Stimulated activated CD8-positive, alpha-beta memory T cell treated with anti-CD3 and anti-CD28 coated beads, Interleukin-15, amount 100 ng/mL, for 4 hours (primary cell): ENCODE results near the gene PLXNA2.
A peak's percentile ranks its signal among the peaks of the same experiment; 100 is the strongest.

Experiments
- DNase-seq, 2 donors: peaks; one replicate each; pipeline ENCODE4 v3.0.0-alpha.2; 2020; ENCODE audit warnings: low read depth in 2 of 2

Gene PLXNA2

DNA sequence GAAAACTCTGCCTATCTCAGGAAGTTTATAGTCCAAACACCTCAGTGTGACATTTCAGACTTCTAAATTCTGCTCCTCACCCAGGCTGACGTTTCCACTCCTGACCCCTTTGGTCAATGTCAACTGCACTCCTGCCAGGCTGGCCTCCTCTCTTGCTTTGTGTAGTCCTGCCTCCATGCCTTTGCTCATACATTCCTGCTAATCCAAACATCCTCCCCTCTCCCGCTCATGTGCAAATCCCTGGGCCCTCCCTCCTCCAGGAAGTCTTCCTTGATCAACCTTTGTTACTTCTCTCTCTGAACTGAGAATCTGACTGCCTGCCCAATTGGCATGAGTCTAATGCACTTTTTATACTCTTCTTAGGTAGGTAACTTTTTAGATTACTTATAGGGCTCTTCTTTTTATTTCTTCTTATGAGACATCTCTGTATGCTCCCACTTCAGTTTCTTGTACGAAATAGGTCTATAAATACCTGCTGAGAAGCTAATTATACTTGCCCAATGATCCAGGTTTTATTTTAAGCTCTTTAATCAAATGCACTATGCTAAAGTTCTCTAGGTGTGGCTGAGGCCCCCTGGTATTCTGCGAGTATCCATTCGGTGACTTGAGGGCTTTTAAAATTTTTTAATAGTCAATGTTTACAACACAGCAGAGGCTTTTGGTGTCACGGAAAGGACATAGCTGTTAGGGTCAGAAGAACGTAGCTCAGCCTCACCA lies 128.1 kb downstream of the PLXNA2 start:
- DNase-seq: no peak

DNA sequence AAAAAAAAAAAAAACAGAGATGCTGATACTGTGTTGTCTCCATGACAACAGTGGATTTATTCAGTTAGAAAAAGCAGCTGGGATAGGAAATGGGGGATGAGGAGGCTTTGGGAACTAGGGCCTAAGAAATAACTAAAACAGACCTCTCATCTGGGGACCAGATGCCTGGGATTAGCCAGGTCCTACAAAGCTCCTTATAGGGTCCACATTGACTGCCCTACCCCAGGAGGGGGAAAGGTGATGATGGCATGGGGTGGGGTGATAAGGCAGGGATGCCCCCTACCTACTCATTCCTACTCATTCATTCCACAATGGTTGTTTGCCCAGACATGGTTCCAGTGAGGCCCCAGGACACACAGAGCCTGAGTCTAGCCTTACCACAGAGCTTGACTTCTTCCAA lies 131.2 kb downstream of the PLXNA2 start:
- DNase-seq: no peak

DNA sequence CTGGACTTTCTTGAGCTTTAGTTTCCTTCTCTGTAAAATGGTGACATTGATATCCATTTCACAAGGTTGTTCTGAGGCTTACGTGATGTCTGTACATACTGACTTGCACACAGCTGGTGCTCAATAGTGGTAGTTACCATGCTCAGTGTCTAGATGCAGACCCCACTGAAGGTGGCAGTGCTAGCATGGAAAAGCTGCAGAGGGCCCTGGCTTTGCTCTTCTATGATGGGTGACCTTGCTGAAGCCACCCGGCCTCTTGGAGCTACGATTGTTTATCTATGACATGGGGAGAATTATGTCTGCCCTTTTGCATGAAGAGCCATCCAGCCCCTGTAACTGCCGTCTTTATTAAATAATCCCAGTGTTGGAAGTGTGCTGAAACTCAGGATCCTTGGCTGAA lies 131.8 kb downstream of the PLXNA2 start:
- DNase-seq: no peak

DNA sequence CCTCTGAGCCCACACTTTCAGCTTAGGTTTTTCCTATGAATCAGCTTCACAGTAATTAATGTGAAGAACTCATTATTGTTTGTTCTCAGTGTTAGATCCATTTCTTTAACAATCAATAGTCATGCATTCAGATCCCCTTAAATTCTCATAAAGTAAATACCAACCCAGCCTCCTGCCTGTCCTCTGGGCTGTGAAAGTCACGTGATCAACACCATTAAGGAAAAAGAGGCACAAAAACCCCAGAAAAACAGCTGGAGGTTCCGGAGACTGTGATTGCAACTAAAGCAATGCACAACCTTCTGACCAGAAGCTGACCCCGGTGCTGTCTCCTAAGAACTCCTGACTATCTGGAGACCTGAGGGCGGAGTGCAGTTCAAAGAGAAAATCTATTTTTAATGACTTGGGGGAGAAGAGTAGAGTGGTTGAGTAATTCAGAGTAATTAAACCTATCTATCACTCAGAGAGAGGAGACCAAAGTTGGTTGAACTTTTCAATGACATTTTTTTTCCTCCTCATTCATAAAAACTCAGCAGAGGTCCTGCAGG lies 132.5 kb downstream of the PLXNA2 start:
- DNase-seq: no peak

GRCh38 chr1:208110296-208110695 lies 133.9 kb downstream of the PLXNA2 start:
- no peak for DNase-seq

- no peak for DNase-seq
These were observed 135.4 kb downstream of the PLXNA2 start for GRCh38 chr1:208108646-208109330.

DNA sequence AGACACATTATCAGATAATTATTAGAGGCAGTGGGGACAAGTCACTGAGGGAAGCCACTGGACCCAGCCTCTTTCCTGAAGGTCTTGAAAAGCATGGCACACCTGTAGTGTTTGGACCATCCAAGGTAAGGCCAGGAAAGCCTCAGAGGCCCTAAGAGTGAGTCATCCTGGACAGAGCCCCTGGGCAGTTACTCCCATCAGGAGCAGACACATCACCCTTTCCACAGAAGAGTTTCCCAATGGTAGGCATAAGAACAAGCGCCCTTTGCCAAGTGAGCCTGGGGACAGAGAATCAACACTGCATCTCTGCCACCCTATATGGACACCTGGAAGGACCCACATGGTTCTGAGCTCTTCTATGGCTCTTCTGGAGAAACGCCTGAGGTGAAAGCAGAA lies 136.0 kb downstream of the PLXNA2 start:
- no peak for DNase-seq

DNA sequence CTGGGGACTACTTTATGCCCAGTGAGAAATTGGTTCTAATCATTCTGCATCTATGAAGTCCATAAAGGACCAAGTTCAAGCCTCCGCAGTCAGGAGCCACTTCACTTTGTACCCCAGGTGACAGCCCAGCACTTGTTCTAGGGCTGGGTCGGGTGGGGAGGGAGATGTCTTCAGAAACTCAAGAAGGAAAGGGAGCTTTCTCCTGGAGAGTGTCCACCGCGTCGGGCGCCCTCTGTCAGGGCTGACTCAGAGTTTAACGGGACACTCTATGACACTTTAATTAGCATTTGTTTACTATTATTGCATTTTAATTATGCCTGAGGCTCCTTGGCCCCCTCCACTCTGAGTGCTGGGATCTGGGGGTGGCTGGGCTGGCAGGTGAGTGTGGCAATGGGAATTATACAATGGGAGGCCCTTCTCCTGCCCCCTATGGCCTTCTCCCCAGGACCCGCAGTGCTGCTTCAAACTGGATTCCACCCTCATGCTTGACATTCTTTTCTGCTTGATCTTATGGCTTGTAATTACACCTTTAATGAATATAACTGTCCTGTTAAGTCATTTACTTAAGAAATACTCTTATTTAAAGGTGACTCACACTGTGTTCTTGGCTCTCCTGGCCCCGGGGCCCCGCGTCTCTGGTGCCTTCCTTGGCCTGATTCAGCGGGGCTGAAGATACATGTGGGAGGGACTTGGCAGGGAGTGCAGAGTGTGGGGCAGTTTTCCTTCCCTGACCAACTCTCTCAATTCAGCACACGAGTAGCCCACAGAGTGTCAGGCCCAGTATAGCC lies 136.6 kb downstream of the PLXNA2 start:
- DNase-seq: no peak

GRCh38 chr1:208106218-208106617 lies 138.0 kb downstream of the PLXNA2 start:
- DNase-seq: no peak

GRCh38 chr1:208105756-208106155 lies 138.4 kb downstream of the PLXNA2 start:
- no peak for DNase-seq

DNA sequence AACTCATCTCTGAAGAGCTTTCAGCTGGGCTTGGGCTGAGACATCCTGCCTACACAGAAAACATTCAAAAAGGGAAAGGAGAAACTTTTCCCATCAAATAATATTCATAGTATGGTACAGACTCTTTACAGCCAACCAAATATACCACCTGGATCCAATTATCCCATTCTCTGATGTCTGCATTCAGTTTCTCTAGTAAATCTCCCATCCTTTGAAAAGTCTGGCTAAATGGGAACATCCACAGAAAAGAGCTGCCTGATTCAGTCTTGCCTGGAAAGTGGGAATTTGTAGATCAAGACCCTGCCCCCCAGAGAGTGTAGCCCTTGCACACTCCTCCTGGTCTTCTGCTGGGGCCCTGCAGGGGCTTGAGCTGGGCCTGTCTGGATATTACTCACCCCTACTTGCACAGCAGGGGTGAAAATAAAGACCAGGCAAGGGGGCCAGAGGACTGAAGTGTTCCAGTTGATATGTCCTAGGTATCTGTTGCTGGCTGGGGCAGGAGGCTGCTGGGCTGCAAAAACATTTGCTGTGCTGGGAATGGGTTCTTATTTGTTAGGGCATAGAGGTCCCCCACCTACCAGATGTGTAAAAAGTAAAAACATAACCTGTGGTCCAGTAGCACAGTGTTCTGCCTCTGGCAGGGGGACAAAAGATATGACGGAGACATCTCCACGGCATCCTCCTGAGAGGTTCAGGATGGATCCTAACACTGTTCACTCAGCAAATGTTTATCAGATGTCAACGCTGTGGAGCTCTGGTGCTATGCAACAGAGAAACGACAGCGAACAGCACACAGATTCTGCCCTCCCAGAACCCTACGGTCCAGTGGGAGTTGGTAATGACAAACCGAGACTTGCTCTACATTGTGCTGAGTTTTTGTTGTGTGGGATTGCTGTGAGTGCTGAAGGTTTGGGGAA lies 140.3 kb downstream of the PLXNA2 start:
- DNase-seq: no peak

DNA sequence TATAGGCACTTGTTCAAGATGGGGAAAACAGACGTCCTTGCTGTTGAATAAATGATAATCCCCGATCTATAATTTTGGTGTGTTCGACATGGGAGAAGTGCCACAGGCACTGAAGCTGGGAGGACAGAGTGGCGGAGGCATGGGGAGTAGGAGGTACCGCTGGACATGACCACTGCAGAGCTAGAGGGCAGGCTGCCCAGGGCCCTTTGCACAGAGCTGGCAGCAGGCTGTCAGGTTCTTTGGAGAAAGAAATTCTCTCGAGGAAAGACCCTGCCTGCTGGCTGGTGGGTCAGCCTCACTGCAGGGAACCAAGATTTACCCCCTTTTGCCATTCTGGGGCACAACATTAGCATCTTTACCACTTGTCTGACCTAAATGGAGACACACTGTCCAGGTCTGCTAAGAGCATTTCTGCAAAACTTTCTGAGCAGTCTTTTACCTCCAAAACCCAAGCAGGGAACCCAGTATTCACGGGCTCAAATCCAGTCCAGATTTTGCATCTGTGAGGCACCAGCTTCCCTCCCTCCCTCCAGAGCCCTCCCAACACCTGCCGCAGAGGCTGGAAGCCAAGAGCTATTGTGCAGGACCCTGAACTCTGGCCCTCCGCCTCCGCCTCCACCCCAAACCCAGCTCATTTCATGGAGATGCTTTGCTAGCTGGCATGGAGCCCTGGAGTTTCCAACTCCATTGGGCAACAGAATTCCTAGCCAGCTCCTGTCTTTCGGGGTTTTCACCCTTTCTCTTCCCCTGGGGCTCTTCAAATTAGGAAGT lies 142.3 kb downstream of the PLXNA2 start:
- no peak for DNase-seq

DNA sequence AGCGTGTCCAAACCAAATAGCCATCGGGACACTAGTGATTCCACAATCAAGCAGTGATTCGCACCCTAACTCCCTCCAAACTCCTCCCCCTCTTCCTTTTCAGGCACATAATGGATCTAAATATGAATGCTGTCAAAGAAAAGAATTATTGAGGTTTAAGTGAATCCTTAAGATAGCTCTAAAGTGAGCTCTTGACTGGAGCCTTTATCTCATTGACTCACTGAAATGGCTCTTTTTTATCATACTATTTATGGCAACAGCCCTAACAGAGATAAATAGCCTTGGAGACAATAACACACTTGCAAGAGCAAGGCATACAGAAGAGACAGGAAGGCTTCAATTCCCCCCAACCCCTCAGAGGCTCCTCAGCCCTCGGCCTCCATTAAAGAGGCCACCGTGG lies 143.3 kb downstream of the PLXNA2 start:
- no peak for DNase-seq

DNA sequence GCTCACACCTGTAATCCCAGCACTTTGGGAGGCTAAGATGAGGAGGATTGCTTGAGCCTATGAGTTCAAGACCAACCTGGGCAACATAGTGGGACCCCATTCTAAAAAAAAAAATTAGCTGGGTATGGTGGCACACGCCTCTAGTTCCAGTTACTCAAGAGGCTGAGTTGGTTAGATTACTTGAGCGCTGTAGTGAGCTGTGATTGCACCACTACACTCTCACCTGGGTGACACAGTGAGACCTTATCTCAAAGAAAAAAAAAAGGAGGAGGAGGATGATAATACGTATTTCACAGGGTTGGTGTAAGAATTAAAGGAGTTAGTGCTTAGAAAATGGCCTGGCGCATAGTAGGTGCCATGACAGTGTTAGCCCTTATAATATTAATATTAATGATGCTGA lies 144.1 kb downstream of the PLXNA2 start:
- DNase-seq: no peak

GRCh38 chr1:208098773-208099172 lies 145.4 kb downstream of the PLXNA2 start:
- DNase-seq: no peak

DNA sequence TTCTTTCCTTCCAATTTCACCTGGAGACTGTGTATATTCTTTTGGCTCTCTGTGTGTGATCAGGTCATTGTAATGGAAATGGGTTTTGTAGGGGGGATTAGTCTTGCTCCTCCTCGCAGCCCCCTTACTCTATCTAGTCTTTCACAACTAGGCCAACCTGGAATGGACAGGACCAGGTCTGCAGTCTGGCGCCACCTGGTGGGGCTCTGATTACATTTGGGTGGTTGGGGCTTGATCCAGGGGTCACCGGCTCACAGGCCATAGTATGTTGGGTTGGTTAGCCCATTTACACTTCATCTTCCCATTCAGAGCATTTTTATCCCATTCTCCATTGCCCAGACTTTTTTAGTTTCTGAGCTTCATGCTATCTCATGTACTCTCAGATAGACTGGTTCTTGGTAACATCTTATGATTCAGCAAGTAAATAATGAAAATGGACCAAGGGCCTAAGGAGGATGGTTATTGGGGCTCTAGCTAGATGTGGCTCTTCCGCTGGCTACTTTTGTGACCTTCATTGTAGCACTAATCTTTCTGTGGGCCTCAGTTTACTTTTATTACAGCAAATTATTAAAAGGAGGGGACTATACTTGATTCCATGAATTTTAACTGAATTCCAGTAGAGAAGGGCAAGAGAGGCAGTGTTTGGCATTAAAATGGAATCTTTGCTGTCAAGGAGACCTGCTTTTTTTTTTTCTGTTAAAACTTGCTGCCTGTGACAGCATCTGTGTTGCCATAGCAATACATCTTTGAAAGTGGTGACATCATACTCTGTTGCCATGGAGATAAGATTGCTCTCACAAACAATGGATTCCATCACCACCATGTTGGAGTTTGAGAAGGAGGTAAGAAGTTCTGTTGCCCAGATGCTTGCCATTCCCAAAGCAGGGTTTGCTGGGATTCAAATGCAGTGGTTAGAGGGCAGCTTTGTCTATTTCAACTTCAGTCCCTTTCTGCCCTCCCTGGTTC lies 150.1 kb downstream of the PLXNA2 start:
- DNase-seq: peak; percentile 5 to 7

- no peak for DNase-seq
These were observed 151.1 kb downstream of the PLXNA2 start for GRCh38 chr1:208093046-208093445.

GRCh38 chr1:208090388-208091301 lies 153.5 kb downstream of the PLXNA2 start:
- DNase-seq: no peak
